ENCODE data around the gene FKBP4. TPM values are rescaled to one million over a fixed set of nuclear protein-coding genes. Genes with fewer than 3 reads are reported as not detected.

FKBP4 gene
- total and polyA plus RNA-seq, 2 donors (not counting 3 experiments of a cell fraction or from before 2014, with no cell fraction given) = 31.0 to 85.6 TPM

GRCh38 chr12:2765052-2765451, 29.7 kb upstream of the FKBP4 start:
- H2AFZ ChIP-seq (ENCODE audit: low read depth, low read length) = no peak overlapping the region
- H3K4me2 ChIP-seq (ENCODE audit: insufficient read depth, low read length) = no peak overlapping the region
- CTCF ChIA-PET = interaction anchor here (1.5 kb wide), 1 partner anchor 19 kb away, joined by 5 read pairs; no protein-coding TSS in a partner anchor
- H3K36me3 ChIP-seq (ENCODE audit: control insufficient read depth in 2 of 2, extremely low read depth in 1 of 2, insufficient read depth in 2 of 2, low read length in 2 of 2) = no peaks in the 10 kb centered on the region
- FAIRE-seq (no peak), DNase-seq (ENCODE audit: low read depth, low spot score) (no peak)
- no peaks in the 10 kb centered on the region for H3K79me2 ChIP-seq (ENCODE audit: control insufficient read depth, insufficient read depth, low read length)
- no peaks in the 10 kb centered on the region for H3K9me1 ChIP-seq (replicated peaks; ENCODE audit: control insufficient read depth, extremely low read depth, insufficient read depth, low read length)
- TF ChIP-seq FOS (IDR thresholded peaks at IDR 0.05; ENCODE audit: borderline replicate concordance, insufficient read depth, low read length) (no peak), GATA2 (IDR thresholded peaks at IDR 0.05; ENCODE audit: insufficient read depth, insufficient read length, low read depth, low read length) (no peak), CTCF (IDR thresholded peaks at IDR 0.05; ENCODE audit: extremely low read depth in 1 of 2, insufficient read depth in 1 of 2, low read depth in 1 of 2, low read length in 2 of 2) (no peak), EZH2 (IDR thresholded peaks at IDR 0.05; ENCODE audit: borderline replicate concordance, low read depth, low read length, severe bottlenecking) (no peak), POLR2A (IDR thresholded peaks at IDR 0.05; ENCODE audit: low read depth, low read length) (no peak), MYC (IDR thresholded peaks at IDR 0.05; ENCODE audit: low read depth, low read length) (no peak), JUN (IDR thresholded peaks at IDR 0.05; ENCODE audit: borderline replicate concordance, insufficient read depth, insufficient read length, low read depth) (no peak), MAX (IDR thresholded peaks at IDR 0.05; ENCODE audit: insufficient read depth, insufficient read length) (no peak)
- intact Hi-C loops (cut with micrococcal nuclease) = no loop called here
- H3K27ac ChIP-seq (ENCODE audit: insufficient read depth, low read depth, low read length) = no peak overlapping the region
- no peaks in the 10 kb centered on the region for H4K20me1 ChIP-seq (replicated peaks; ENCODE audit: control insufficient read depth, extremely low read depth, insufficient read depth, low read length)
- BruUV-seq (replicated peaks) = no TSS peak
- H3K9me3 ChIP-seq (replicated peaks; ENCODE audit: control insufficient read depth, insufficient read depth, low read length) = no peaks in the 10 kb centered on the region
- dilution Hi-C loops (cut with MboI; ENCODE audit: extremely low pct_ligation_motif_present, low sequenced_read_pairs) = no loop called here
- POLR2A ChIA-PET = no interaction called here
- H3K4me1 ChIP-seq (ENCODE audit: control insufficient read depth, extremely low read depth, insufficient read depth, low read length) = no peaks in the 10 kb centered on the region
- no peak overlapping the region for H3K9ac ChIP-seq (replicated peaks; ENCODE audit: extremely low read depth, insufficient read depth, low read length)
- no peak overlapping the region for H3K4me3 ChIP-seq (replicated peaks in 1 of 3; ENCODE audit: insufficient read depth in 1 of 3, low read depth in 1 of 3, low read length in 3 of 3)
- no peaks in the 10 kb centered on the region for H3K27me3 ChIP-seq (ENCODE audit: control insufficient read depth in 2 of 2, insufficient read depth in 2 of 2, low read length in 2 of 2)
